ENCODE measurements around the gene TBXAS1.

TBXAS1 gene

DNA sequence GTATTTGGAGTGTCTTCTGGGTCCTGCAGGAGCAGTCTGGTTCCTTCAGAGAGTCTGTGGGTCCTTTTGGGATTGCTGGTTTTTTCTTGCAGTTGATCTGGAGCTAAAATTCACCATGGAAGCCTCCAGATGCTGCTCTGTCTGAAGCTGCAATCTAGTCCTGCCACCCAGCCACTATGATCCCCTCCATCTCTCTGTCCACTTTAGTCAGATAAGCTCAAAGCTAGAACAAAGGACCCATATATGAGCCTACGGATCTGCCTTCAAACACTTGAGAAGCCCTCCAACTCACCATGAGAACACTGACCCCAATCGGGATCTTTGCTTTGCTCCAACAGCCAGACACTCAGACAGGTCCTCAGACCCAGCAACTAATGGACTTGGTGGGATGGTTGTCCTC is 618 bp upstream of the TBXAS1 start:
- Histone ChIP-seq H3K36me3 (ENCODE audit: low read length) (no peaks in the 10 kb centered on the region), H2AFZ (ENCODE audit: low read depth, low read length, severe bottlenecking) (no peak overlapping the region), H4K20me1 (ENCODE audit: low read depth, low read length) (no peaks in the 10 kb centered on the region), H3K4me2 (ENCODE audit: low read depth, low read length, poor library complexity, severe bottlenecking) (no peak overlapping the region), H3K4me3 (ENCODE audit: insufficient read depth, low read length, poor library complexity, severe bottlenecking) (no peak overlapping the region), H3F3A (ENCODE audit: insufficient read depth) (no peaks in the 10 kb centered on the region), H3K79me2 (ENCODE audit: insufficient read depth, low read length) (no peaks in the 10 kb centered on the region), H3K27ac (ENCODE audit: low read depth, low read length) (no peak overlapping the region), H3K9me2 (replicated peaks; ENCODE audit: insufficient read depth, low read length) (no peaks in the 10 kb centered on the region), H3K27me3 (ENCODE audit: low read length) (no peaks in the 10 kb centered on the region), H3K9me3 (ENCODE audit: insufficient read depth, low read length) (no peaks in the 10 kb centered on the region), H3K9ac (ENCODE audit: low read length) (no peak overlapping the region)
- TF ChIP-seq, protein P1, sequence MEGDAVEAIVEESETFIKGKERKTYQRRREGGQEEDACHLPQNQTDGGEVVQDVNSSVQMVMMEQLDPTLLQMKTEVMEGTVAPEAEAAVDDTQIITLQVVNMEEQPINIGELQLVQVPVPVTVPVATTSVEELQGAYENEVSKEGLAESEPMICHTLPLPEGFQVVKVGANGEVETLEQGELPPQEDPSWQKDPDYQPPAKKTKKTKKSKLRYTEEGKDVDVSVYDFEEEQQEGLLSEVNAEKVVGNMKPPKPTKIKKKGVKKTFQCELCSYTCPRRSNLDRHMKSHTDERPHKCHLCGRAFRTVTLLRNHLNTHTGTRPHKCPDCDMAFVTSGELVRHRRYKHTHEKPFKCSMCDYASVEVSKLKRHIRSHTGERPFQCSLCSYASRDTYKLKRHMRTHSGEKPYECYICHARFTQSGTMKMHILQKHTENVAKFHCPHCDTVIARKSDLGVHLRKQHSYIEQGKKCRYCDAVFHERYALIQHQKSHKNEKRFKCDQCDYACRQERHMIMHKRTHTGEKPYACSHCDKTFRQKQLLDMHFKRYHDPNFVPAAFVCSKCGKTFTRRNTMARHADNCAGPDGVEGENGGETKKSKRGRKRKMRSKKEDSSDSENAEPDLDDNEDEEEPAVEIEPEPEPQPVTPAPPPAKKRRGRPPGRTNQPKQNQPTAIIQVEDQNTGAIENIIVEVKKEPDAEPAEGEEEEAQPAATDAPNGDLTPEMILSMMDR (IDR thresholded peaks at IDR 0.05; ENCODE audit: insufficient read depth, low read length, poor library complexity, severe bottlenecking) = no peak
- TF ChIP-seq EZH2phosphoT487 (conservative IDR thresholded peaks at IDR 0.05; ENCODE audit: low read length) = no peak

DNA sequence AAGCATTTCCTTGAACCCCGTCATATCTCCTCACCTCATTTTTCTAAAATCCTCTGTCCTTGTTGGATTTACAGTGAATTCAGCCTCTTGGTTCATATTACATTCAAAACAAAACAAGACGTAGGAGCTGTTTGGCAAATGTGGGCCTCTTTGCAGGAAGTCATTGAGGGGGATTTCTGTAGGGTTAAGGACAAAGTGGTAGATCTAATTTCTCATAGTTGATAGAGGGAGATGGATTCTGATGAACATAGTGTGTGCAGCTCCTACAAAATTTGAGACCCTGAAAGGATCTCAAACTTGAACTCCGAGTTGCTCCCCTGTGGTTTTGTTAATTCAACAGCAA is 682 bp downstream of the TBXAS1 start:
- Histone ChIP-seq H3K9ac (ENCODE audit: low read length) (no peak overlapping the region), H3K4me3 (ENCODE audit: insufficient read depth, low read length, poor library complexity, severe bottlenecking) (no peak overlapping the region), H3F3A (ENCODE audit: insufficient read depth) (no peaks in the 10 kb centered on the region), H3K27me3 (ENCODE audit: low read length) (no peaks in the 10 kb centered on the region), H2AFZ (ENCODE audit: low read depth, low read length, severe bottlenecking) (no peak overlapping the region), H3K79me2 (ENCODE audit: insufficient read depth, low read length) (no peaks in the 10 kb centered on the region), H3K27ac (ENCODE audit: low read depth, low read length) (no peak overlapping the region), H3K9me3 (ENCODE audit: insufficient read depth, low read length) (no peaks in the 10 kb centered on the region), H3K36me3 (ENCODE audit: low read length) (no peaks in the 10 kb centered on the region), H4K20me1 (ENCODE audit: low read depth, low read length) (no peaks in the 10 kb centered on the region), H3K4me2 (ENCODE audit: low read depth, low read length, poor library complexity, severe bottlenecking) (no peak overlapping the region), H3K9me2 (replicated peaks; ENCODE audit: insufficient read depth, low read length) (no peaks in the 10 kb centered on the region)
- TF ChIP-seq, protein P1 (IDR thresholded peaks at IDR 0.05; ENCODE audit: insufficient read depth, low read length, poor library complexity, severe bottlenecking) = no peak
- no peak for TF ChIP-seq EZH2phosphoT487 (conservative IDR thresholded peaks at IDR 0.05; ENCODE audit: low read length)

DNA sequence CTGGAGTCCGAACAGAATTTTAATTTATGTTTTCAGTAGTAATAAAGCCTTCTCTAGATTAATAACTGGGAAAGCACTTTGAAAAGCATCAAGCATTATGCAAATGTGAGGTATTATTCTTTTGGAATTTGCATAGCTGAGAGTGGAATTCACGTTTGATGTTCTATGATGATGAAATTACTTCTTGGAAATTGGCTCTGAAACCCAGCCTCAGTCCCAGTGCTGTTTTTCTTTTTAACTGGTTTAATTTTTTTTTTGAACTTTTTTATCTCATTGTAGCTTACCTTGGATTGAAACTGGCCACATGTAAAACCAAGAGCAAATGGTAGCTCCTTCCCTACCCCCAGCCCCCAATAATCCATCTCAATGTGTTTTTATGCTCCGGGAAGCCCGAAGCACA is 1.2 kb downstream of the TBXAS1 start:
- TF ChIP-seq EZH2phosphoT487 (conservative IDR thresholded peaks at IDR 0.05; ENCODE audit: low read length) = no peak
- TF ChIP-seq, protein P1 (IDR thresholded peaks at IDR 0.05; ENCODE audit: insufficient read depth, low read length, poor library complexity, severe bottlenecking) = no peak
- Histone ChIP-seq H3K4me2 (ENCODE audit: low read depth, low read length, poor library complexity, severe bottlenecking) (no peak overlapping the region), H3K27ac (ENCODE audit: low read depth, low read length) (no peak overlapping the region)

More for the DNA sequence above, 1.2 kb downstream of the TBXAS1 start:
- Histone ChIP-seq H3K4me3 (ENCODE audit: insufficient read depth, low read length, poor library complexity, severe bottlenecking) (no peak overlapping the region), H4K20me1 (ENCODE audit: low read depth, low read length) (no peaks in the 10 kb centered on the region), H3K36me3 (ENCODE audit: low read length) (no peaks in the 10 kb centered on the region), H3K27me3 (ENCODE audit: low read length) (no peaks in the 10 kb centered on the region), H3K79me2 (ENCODE audit: insufficient read depth, low read length) (no peaks in the 10 kb centered on the region), H3K9ac (ENCODE audit: low read length) (no peak overlapping the region), H3K9me3 (ENCODE audit: insufficient read depth, low read length) (no peaks in the 10 kb centered on the region), H3F3A (ENCODE audit: insufficient read depth) (no peaks in the 10 kb centered on the region), H2AFZ (ENCODE audit: low read depth, low read length, severe bottlenecking) (no peak overlapping the region), H3K9me2 (replicated peaks; ENCODE audit: insufficient read depth, low read length) (no peaks in the 10 kb centered on the region)
